HL-60 (cell line): Measurements from ENCODE around the gene SPA17.

Source experiments
- DNase-seq, 2 experiments: peaks; one replicate each; pipeline ENCODE4 v3.0.0-alpha.2; 2010 to 2020; ENCODE audit warnings: low read depth in 1 of 2, low spot score in 1 of 2
- H3K27ac ChIP-seq: fragments of 250-450 bp; sonication (Bioruptor Pico); replicated peaks from 2 replicates; pipeline ENCODE4 v1.5.1; 2020; ENCODE audit warnings: mild to moderate bottlenecking, moderate library complexity
- H3K27me3 ChIP-seq: fragments of 250-450 bp; sonication (Bioruptor Pico); 2 replicates; pipeline ENCODE4 v1.5.1; 2021; ENCODE audit warnings: mild to moderate bottlenecking, moderate library complexity; ENCODE audit not compliant: insufficient read depth, poor library complexity, severe bottlenecking
- H3K4me3 ChIP-seq: replicated peaks from 2 replicates; pipeline ENCODE4 v1.5.1; 2011; ENCODE audit warnings: mild to moderate bottlenecking, control low read depth, low read length; ENCODE audit not compliant: insufficient read depth
- CTCF ChIP-seq: IDR thresholded peaks from one replicate; pipeline ENCODE4 v1.5.1; 2011; ENCODE audit warnings: low read length, control low read depth, inconsistent platforms; ENCODE audit not compliant: insufficient read depth
- GABPA ChIP-seq: IDR thresholded peaks from 2 replicates; pipeline ENCODE4 v1.6.1; 2012; ENCODE audit warnings: low read depth
- POLR2AphosphoS5 ChIP-seq: IDR thresholded peaks from 2 replicates; pipeline ENCODE4 v1.6.1; 2012; ENCODE audit warnings: low read depth
- REST ChIP-seq: IDR thresholded peaks from 2 replicates; pipeline ENCODE4 v1.6.1; 2012; ENCODE audit warnings: low read depth; ENCODE audit not compliant: insufficient replicate concordance
- SPI1 ChIP-seq: IDR thresholded peaks from 2 replicates; pipeline ENCODE4 v1.6.1; 2012; ENCODE audit warnings: low read depth, mild to moderate bottlenecking, borderline replicate concordance

The SPA17 gene

GRCh38 chr11:124699547-124699946 is 25.8 kb downstream of the SPA17 start:
- TF ChIP-seq REST (no peak), CTCF (no peak), GABPA (no peak), POLR2AphosphoS5 (no peak), SPI1 (no peak)
- Histone ChIP-seq H3K27ac (no peak overlapping the region), H3K27me3 (peaks cover 2% of the 10 kb centered on the region), H3K4me3 (no peak overlapping the region)
- no peak for DNase-seq

GRCh38 chr11:124700028-124700427 is 26.3 kb downstream of the SPA17 start:
- Histone ChIP-seq H3K4me3 (no peak overlapping the region), H3K27me3 (peaks cover 2% of the 10 kb centered on the region), H3K27ac (no peak overlapping the region)
- no peak for TF ChIP-seq GABPA
- no peak for TF ChIP-seq POLR2AphosphoS5
- no peak for TF ChIP-seq CTCF
- no peak for TF ChIP-seq SPI1
- TF ChIP-seq REST, result no peak
- no peak for DNase-seq

GRCh38 chr11:124707829-124708228 is 34.1 kb downstream of the SPA17 start:
- H3K4me3 ChIP-seq, result no peak overlapping the region
- H3K27me3 ChIP-seq, result no peaks in the 10 kb centered on the region
- no peak overlapping the region for H3K27ac ChIP-seq
- DNase-seq, result no peak
- no peak for TF ChIP-seq SPI1
- no peak for TF ChIP-seq CTCF

- Histone ChIP-seq H3K4me3 (no peak overlapping the region), H3K27ac (no peak overlapping the region), H3K27me3 (peaks cover 11% of the 10 kb centered on the region)
- DNase-seq, result no peak
- TF ChIP-seq SPI1 (no peak), POLR2AphosphoS5 (no peak), CTCF (no peak)
Observed at GRCh38 chr11:124712392-124712791, 38.7 kb downstream of the SPA17 start.
